ACC112 (cell line): ENCODE measurements around the gene SIDT2.

ENCODE experiments used
- H2AFZ ChIP-seq: fragments of 200-600 bp; sonication (generic); one replicate; pipeline ENCODE4 v1.6.0; 2017; ENCODE audit warnings: antibody characterized with exemption, low read length; ENCODE audit not compliant: unreplicated experiment
- H3K27ac ChIP-seq: fragments of 200-600 bp; sonication (generic); 2 replicates; pipeline ENCODE4 v1.5.1; 2014; ENCODE audit warnings: low read depth, mild to moderate bottlenecking, antibody characterized with exemption, low read length, moderate library complexity
- H3K27me3 ChIP-seq: fragments of 200-600 bp; sonication (generic); 2 replicates; pipeline ENCODE4 v1.6.1; 2014; ENCODE audit warnings: mild to moderate bottlenecking, antibody characterized with exemption, low read length, moderate library complexity, mixed read lengths; ENCODE audit not compliant: insufficient read depth
- H3K36me3 ChIP-seq: fragments of 200-600 bp; sonication (generic); 2 replicates; pipeline ENCODE4 v1.6.1; 2016; ENCODE audit warnings: mild to moderate bottlenecking, antibody characterized with exemption, low read length, moderate library complexity, mixed read lengths; ENCODE audit not compliant: insufficient read depth
- H3K4me1 ChIP-seq: fragments of 200-600 bp; sonication (generic); one replicate; pipeline ENCODE4 v1.6.1; 2016; ENCODE audit warnings: low read length, mixed read lengths; ENCODE audit not compliant: insufficient read depth, unreplicated experiment, control insufficient read depth
- H3K4me3 ChIP-seq: fragments of 200-600 bp; sonication (generic); 2 replicates; pipeline ENCODE4 v1.5.1; 2014; ENCODE audit warnings: mild to moderate bottlenecking, low read depth, low read length
- H3K79me2 ChIP-seq: fragments of 200-600 bp; sonication (generic); one replicate; pipeline ENCODE4 v1.6.0; 2016; ENCODE audit warnings: low read length; ENCODE audit not compliant: control insufficient read depth, unreplicated experiment, insufficient read depth

The SIDT2 gene

GRCh38 chr11:117145393-117145761 lies 33.2 kb upstream of the SIDT2 start:
- Histone ChIP-seq H3K79me2 (peaks cover 60% of the 10 kb centered on the region), H3K4me1 (peaks cover 21% of the 10 kb centered on the region), H2AFZ (no peak overlapping the region), H3K36me3 (0 out of 2 replicates have a peak, but pooled peaks cover 11% of the 10 kb centered on the region), H3K4me3 (peak overlapping the region; percentile 97), H3K27ac (peak overlapping the region; percentile 72), H3K27me3 (no peaks in the 10 kb centered on the region)

- Histone ChIP-seq H3K36me3 (0 out of 2 replicates have a peak, but pooled peaks cover 11% of the 10 kb centered on the region), H3K27me3 (no peaks in the 10 kb centered on the region), H2AFZ (no peak overlapping the region), H3K27ac (0 out of 2 replicates have a peak overlapping the region, but pooled peaks have one; percentile 6), H3K4me1 (peaks cover 21% of the 10 kb centered on the region), H3K4me3 (peak overlapping the region; percentile 97), H3K79me2 (peaks cover 69% of the 10 kb centered on the region)
Observed at GRCh38 chr11:117146521-117146920, 32.0 kb upstream of the SIDT2 start.

GRCh38 chr11:117152066-117152465 lies 26.5 kb upstream of the SIDT2 start:
- H3K79me2 ChIP-seq: peaks cover 95% of the 10 kb centered on the region
- H3K27ac ChIP-seq: no peak overlapping the region
- H3K4me3 ChIP-seq: no peak overlapping the region
- H3K4me1 ChIP-seq: peaks cover 7% of the 10 kb centered on the region
- 0 out of 2 replicates have a peak, but pooled peaks cover 7% of the 10 kb centered on the region for H3K36me3 ChIP-seq
- no peak overlapping the region for H2AFZ ChIP-seq
- no peaks in the 10 kb centered on the region for H3K27me3 ChIP-seq

- Histone ChIP-seq H2AFZ (no peak overlapping the region), H3K79me2 (peaks cover 92% of the 10 kb centered on the region), H3K36me3 (peaks cover 5% of the 10 kb centered on the region; the same call in 1 of the 2 replicates)
Observed at GRCh38 chr11:117154468-117154867, 24.1 kb upstream of the SIDT2 start.

GRCh38 chr11:117157507-117157906 lies 21.0 kb upstream of the SIDT2 start:
- Histone ChIP-seq H3K27me3 (no peaks in the 10 kb centered on the region), H2AFZ (no peak overlapping the region), H3K27ac (no peak overlapping the region), H3K4me3 (no peak overlapping the region), H3K79me2 (peaks cover 78% of the 10 kb centered on the region), H3K36me3 (peaks cover 17% of the 10 kb centered on the region; the same call in 1 of the 2 replicates), H3K4me1 (no peaks in the 10 kb centered on the region)

More at GRCh38 chr11:117154468-117154867, 24.1 kb upstream of the SIDT2 start:
- Histone ChIP-seq H3K4me3 (no peak overlapping the region), H3K27ac (no peak overlapping the region), H3K4me1 (no peaks in the 10 kb centered on the region), H3K27me3 (no peaks in the 10 kb centered on the region)

GRCh38 chr11:117159892-117160291 lies 18.7 kb upstream of the SIDT2 start:
- Histone ChIP-seq H3K36me3 (peaks cover 25% of the 10 kb centered on the region), H3K4me1 (no peaks in the 10 kb centered on the region), H2AFZ (no peak overlapping the region), H3K27ac (no peak overlapping the region), H3K79me2 (peaks cover 55% of the 10 kb centered on the region), H3K4me3 (no peak overlapping the region), H3K27me3 (no peaks in the 10 kb centered on the region)

- Histone ChIP-seq H3K36me3 (peaks cover 29% of the 10 kb centered on the region), H3K79me2 (peaks cover 45% of the 10 kb centered on the region), H3K27me3 (no peaks in the 10 kb centered on the region), H3K4me1 (no peaks in the 10 kb centered on the region), H2AFZ (no peak overlapping the region), H3K4me3 (no peak overlapping the region), H3K27ac (no peak overlapping the region)
Observed at GRCh38 chr11:117160826-117161225, 17.7 kb upstream of the SIDT2 start.

GRCh38 chr11:117166491-117166890 lies 12.1 kb upstream of the SIDT2 start:
- Histone ChIP-seq H3K27ac (no peak overlapping the region), H2AFZ (no peak overlapping the region), H3K4me1 (peaks cover 21% of the 10 kb centered on the region), H3K4me3 (no peak overlapping the region), H3K79me2 (peaks cover 5% of the 10 kb centered on the region), H3K36me3 (peaks cover 42% of the 10 kb centered on the region), H3K27me3 (no peaks in the 10 kb centered on the region)

- Histone ChIP-seq H3K27ac (no peak overlapping the region), H3K27me3 (no peaks in the 10 kb centered on the region), H3K36me3 (peaks cover 27% of the 10 kb centered on the region), H3K79me2 (peaks cover 5% of the 10 kb centered on the region), H3K4me3 (no peak overlapping the region), H2AFZ (no peak overlapping the region), H3K4me1 (peaks cover 41% of the 10 kb centered on the region)
Observed at GRCh38 chr11:117169736-117170135, 8.8 kb upstream of the SIDT2 start.

- Histone ChIP-seq H2AFZ (no peak overlapping the region), H3K4me3 (no peak overlapping the region), H3K79me2 (peaks cover 5% of the 10 kb centered on the region), H3K36me3 (peaks cover 26% of the 10 kb centered on the region), H3K27me3 (no peaks in the 10 kb centered on the region), H3K27ac (no peak overlapping the region), H3K4me1 (peaks cover 41% of the 10 kb centered on the region)
Observed at GRCh38 chr11:117170210-117170609, 8.3 kb upstream of the SIDT2 start.

- Histone ChIP-seq H3K36me3 (peaks cover 22% of the 10 kb centered on the region), H3K79me2 (peaks cover 5% of the 10 kb centered on the region)
Observed at GRCh38 chr11:117171007-117171403, 7.5 kb upstream of the SIDT2 start.

More at GRCh38 chr11:117171007-117171403, 7.5 kb upstream of the SIDT2 start:
- no peaks in the 10 kb centered on the region for H3K27me3 ChIP-seq
- H3K4me1 ChIP-seq: peaks cover 41% of the 10 kb centered on the region
- H3K4me3 ChIP-seq: no peak overlapping the region
- 0 out of 2 replicates have a peak overlapping the region, but pooled peaks have one; percentile 36 for H3K27ac ChIP-seq
- H2AFZ ChIP-seq: no peak overlapping the region
